HK-2 (cell line): ENCODE results near the gene OR6Y1.

Source experiments
- DNase-seq: peaks from one replicate; pipeline ENCODE4 v3.0.0-alpha.2; 2018; ENCODE audit not compliant: unreplicated experiment

The OR6Y1 gene

DNA sequence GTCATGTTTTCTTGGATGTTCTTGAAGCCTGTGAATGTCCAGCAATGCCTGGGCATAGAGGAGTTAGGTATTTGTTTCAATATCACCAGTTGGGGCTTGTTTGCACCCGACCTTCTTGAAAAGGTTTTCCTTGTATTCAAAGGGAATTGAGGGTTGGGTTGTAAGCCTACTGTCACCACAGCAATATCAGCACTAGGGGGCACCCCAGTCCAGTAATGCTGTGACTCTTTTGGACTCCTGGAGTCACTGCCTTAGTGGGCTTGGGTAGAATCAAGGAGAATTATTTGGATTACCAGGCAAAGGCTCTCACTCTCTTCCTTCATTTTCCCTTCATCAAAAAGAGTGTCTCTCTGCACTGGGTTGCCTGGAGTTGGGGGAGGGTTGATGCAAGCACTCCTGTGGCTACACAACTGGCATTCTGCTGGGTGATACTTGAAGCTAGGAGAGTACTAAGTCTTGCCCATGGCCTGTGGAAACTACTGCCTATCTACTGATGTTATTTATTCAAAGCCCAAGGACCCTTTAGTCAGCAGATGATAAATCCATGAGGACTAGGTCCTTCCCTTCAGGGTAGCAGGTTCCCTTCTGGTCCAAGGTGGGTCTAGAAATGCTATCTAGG, 47.7 kb downstream of the OR6Y1 start:
- DNase-seq, result peak; percentile 5

GRCh38 chr1:158496374-158496773, 57.8 kb downstream of the OR6Y1 start:
- DNase-seq, result no peak

DNA sequence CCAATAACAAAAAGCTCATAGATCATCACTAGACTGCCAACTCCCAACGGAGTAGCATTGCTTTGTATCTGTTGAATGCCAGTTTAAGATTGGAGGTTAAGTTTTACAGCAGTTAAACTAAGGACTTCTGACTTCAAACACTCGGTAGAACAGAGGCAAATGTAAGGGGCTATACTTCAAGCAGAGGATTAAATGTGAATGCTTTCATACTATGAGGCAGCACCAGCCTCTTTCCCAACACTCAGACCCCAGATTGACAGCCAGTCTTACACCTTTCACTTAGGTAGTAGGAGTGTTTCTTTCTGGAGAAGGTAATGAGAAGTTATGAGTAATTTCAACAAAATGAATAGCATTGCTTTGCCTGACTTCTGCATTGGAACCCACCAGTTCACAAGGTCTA, 59.4 kb downstream of the OR6Y1 start:
- no peak for DNase-seq
